ENCODE data around the gene ZBTB47.

- no peak for TF ChIP-seq CTCF (IDR thresholded peaks at IDR 0.05)
- no peak for TF ChIP-seq ZFX (IDR thresholded peaks at IDR 0.05; ENCODE audit: borderline replicate concordance)
Observed at GRCh38 chr3:42637001-42637400, 16.5 kb upstream of the ZBTB47 start.
